ENCODE results near the gene PCYT2. TPM values are rescaled to one million over a fixed set of nuclear protein-coding genes. Genes with fewer than 3 reads are reported as not detected.

PCYT2 gene
- total and polyA plus RNA-seq, 8 donors: 9.0 to 35.3 (median 17.7) TPM

- Histone ChIP-seq H3K9me3 (no peaks in the 10 kb centered on the region), H3K4me3 (no peak overlapping the region), H3K36me3 (no peaks in the 10 kb centered on the region), H3K27ac (no peak overlapping the region), H3K4me1 (peaks cover 0 to 9% (median 3%) of the 10 kb centered on the region in 3 donors), H3K27me3 (no peaks in the 10 kb centered on the region)
- WGBS, 2 donors: 71 to 76% methylated on average over 9 of the region's 9 CpGs
- intact Hi-C loops (cut with DNase I): no loop called here
- no peak for ATAC-seq
- DNase-seq: peak in 2 of 6 donors; percentile 37 to 68
- TF ChIP-seq, protein P1, sequence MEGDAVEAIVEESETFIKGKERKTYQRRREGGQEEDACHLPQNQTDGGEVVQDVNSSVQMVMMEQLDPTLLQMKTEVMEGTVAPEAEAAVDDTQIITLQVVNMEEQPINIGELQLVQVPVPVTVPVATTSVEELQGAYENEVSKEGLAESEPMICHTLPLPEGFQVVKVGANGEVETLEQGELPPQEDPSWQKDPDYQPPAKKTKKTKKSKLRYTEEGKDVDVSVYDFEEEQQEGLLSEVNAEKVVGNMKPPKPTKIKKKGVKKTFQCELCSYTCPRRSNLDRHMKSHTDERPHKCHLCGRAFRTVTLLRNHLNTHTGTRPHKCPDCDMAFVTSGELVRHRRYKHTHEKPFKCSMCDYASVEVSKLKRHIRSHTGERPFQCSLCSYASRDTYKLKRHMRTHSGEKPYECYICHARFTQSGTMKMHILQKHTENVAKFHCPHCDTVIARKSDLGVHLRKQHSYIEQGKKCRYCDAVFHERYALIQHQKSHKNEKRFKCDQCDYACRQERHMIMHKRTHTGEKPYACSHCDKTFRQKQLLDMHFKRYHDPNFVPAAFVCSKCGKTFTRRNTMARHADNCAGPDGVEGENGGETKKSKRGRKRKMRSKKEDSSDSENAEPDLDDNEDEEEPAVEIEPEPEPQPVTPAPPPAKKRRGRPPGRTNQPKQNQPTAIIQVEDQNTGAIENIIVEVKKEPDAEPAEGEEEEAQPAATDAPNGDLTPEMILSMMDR (IDR thresholded peaks at IDR 0.05): no peak
- no peak for FAIRE-seq
Observed at GRCh38 chr17:81932333-81932983, 21.3 kb upstream of the PCYT2 start.

DNA sequence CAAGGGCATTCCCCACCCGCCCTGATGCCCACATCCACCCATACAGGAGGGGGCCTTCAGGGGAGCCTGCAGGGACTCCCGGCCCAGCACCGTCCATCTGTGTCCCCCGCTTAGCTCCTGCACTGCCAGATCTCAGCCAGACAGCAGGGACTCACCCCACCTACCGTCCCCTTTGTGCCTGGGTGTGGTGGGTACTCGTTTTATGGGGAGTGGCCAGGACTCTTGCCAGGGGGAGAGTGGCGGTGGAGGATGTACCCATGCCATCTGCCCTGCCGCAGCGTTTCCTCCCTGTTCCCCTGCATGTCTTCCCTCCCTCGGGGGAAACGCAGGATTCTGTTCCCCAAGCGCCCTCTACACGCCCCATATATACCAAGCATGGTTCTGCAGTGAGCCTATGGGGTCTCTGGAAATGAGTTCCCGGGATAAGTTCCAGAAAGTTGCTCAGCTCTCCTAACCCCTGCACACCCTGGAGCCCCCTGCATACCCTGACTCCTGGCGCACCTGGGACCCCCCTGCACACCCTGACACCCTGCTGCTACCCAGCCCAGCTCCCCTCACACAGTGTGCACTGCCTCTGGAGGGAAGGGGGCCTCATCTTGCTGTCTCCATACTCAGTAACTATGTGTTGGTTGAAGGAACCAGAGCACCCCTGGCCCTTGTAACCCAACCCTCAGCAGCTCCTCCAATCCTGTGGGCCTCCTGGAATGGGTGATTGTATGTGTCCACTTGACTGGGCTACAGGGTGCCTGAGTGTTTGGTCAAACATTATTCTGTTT, 20.5 kb upstream of the PCYT2 start:
- TF ChIP-seq, protein P1 (IDR thresholded peaks at IDR 0.05): no peak
- Histone ChIP-seq H3K9me3 (no peaks in the 10 kb centered on the region), H3K4me3 (no peak overlapping the region), H3K27me3 (no peaks in the 10 kb centered on the region), H3K4me1 (peaks cover 0 to 9% (median 3%) of the 10 kb centered on the region in 3 donors), H3K36me3 (no peaks in the 10 kb centered on the region), H3K27ac (no peak overlapping the region)
- intact Hi-C loops (cut with DNase I): no loop called here
- FAIRE-seq (no peak), DNase-seq (peak in 3 of 6 donors; percentile 7 to 46 (median 34)), ATAC-seq (no peak)
- 38 to 44% methylated on average over 15 of the region's 15 CpGs for WGBS, 2 donors

DNA sequence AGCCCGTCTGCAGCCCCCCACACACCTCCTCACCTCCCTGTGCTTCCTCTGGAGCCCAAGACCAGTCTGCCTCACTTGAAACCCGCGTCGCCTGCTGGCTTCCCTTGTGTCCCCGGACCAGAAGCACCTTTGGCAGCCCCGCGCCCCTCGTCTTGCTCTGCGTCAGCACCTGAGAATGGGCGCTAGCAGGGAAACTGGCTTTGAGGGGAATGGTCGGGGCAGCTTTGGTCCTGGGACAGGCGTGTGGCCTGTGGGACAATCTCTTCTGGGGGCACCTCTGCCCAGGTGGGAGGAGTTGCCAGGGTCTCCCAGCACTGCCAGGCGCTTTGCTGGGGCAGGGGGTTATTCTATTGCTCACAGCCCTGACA, 20.0 kb upstream of the PCYT2 start:
- FAIRE-seq (no peak), ATAC-seq (no peak), DNase-seq (peak in 2 of 6 donors; percentile 33 to 76)
- H3K36me3 ChIP-seq: no peaks in the 10 kb centered on the region
- TF ChIP-seq, protein P1 (IDR thresholded peaks at IDR 0.05): no peak
- no peaks in the 10 kb centered on the region for H3K27me3 ChIP-seq
- no peak overlapping the region for H3K4me3 ChIP-seq
- H3K4me1 ChIP-seq: peaks cover 0 to 9% (median 3%) of the 10 kb centered on the region in 3 donors
- intact Hi-C loops (cut with DNase I): no loop called here
- H3K27ac ChIP-seq: no peak overlapping the region
- 66 to 70% methylated on average over 13 of the region's 13 CpGs for WGBS, 2 donors
- no peaks in the 10 kb centered on the region for H3K9me3 ChIP-seq

GRCh38 chr17:81930142-81931125, 19.2 kb upstream of the PCYT2 start:
- Histone ChIP-seq H3K27ac (no peak overlapping the region), H3K36me3 (no peaks in the 10 kb centered on the region), H3K27me3 (no peaks in the 10 kb centered on the region), H3K4me1 (peaks cover 1 to 9% (median 2%) of the 10 kb centered on the region in 3 donors), H3K4me3 (no peak overlapping the region), H3K9me3 (no peaks in the 10 kb centered on the region)
- WGBS, 2 donors: 72 to 75% methylated on average over 20 of the region's 20 CpGs
- TF ChIP-seq, protein P1 (IDR thresholded peaks at IDR 0.05): no peak
- ATAC-seq (no peak), DNase-seq (peak in 4 of 6 donors; percentile 5 to 61 (median 44)), FAIRE-seq (no peak)
- intact Hi-C loops (cut with DNase I): no loop called here
